Central memory CD4-positive, alpha-beta T cell (primary cell): ENCODE results near the gene NCK2.
A peak's percentile ranks its signal among the peaks of the same experiment; 100 is the strongest.

Experiments used
- DNase-seq: peaks from one replicate; pipeline ENCODE4 v3.0.0; 2022

NCK2 gene

DNA sequence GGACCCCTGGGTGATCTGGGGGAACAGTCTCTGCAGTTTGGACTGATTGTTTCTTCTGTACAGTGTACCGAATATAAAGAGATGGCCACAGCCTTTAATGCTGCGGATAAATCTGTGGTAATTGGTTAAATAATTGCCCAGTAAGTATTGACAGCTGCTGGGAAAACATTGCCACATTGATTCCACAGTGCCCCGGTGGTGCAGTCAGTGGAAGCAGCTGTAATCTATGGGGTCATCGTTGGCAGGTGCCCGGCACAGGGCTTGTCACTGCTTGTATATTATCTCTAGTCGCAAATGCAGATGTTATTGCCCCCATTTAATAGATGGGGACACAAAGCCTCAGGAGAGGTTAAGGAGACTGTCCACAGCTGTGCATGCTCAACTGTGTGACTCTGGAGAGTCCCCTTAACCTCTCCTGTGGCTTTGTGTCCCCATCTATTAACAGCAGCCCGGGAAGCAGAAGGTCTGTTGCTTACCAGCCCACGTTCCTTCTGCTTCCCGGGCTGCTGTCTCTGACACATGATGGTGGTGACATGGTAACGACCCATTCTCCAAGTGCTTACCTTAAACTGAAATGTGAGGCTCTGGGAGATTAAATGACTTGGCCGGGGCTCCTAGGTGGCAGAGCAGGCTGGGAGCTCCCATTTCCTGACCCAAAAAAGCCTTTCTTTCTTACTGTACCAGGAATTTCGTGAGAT lies 76.9 kb downstream of the NCK2 start:
- no peak for DNase-seq

DNA sequence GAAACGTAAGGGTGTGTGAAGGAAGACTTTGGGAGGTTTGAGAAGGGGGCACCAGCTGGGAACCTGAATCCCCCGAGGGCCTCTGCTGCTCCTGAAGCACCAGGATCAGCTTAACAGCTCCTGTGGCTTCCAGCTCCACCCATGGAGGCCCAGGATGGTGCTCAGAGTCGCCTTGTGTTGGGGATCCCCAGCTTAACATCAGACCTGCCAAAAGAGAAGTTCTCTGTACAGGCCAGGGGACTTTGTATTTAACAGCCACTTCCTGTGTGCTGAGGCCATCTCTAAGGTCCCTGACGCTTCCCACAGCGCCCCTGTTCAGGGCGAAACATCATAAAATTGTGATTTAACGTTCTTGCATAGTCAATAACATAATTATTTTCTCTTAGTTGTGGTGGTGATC lies 77.5 kb downstream of the NCK2 start:
- peak; percentile 23 for DNase-seq

DNA sequence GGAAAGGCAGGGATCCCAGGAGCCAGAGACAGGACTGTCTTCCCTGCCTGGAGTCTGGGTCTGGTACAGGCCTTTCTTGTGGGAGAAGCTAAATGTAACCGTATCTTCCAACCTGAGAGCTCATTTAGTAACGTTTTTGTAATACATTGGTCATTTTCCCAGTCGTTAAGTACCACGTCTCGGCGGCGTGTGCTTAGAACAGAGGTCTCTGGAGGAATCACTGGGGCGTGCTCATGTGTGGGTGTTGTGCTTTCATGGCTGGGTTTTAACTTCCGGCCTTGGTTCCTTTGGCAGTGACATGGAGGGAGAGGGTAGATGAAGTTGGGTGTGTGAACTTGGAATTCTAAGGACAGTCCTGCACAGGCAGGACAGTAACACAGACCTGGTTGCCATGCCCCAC lies 79.7 kb downstream of the NCK2 start:
- DNase-seq, result no peak

DNA sequence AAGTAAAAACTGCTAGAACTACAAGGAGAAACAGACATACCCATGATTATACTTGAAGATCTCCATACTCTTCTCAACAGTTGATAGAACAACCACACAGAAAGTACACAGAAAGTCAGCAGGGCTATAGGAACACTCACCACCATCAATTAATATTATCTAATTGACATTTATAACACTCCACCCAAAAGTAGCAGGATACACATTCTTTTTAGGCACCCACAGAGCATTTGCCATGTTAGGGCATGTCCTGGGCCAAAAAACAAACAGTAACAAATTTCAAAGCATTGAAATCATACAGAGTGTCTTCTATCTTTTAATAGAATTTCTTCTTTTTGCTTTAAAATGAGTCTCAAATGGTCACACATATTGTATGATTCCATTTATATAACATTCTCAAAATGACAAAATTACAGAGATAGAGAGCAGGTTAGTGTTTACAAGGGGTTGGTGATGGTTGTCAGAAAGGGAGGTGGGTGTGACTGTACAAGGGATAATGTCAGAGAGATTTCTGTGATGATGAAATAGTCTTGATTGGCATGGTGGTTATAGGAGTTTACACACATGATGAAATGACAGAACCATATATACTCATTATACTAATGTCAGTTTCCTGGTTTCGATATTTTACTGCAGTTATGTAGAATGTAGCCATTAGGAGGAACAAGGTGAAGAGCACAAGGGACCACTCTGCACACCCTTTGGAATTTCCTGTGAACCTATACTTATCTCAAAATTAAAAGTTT lies 82.8 kb downstream of the NCK2 start:
- no peak for DNase-seq

DNA sequence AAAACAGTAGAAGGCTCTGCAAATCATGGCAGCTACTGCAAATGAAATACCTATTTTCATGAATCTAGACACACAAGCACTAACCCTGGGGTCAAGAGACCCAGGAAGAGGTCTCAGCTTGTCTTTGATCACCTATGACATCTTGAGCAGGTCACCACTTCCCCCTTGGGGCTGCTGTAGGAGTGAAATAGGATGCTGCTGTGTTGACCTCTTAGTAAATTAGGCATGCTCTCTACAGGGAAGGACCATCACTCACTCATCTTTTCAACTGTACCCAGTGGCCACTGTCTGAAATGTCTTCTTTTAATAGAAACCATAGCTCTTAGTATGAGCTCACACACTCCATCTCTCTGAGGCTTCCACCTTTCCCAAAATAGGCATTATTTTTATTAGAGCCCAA lies 83.8 kb downstream of the NCK2 start:
- DNase-seq, result no peak

DNA sequence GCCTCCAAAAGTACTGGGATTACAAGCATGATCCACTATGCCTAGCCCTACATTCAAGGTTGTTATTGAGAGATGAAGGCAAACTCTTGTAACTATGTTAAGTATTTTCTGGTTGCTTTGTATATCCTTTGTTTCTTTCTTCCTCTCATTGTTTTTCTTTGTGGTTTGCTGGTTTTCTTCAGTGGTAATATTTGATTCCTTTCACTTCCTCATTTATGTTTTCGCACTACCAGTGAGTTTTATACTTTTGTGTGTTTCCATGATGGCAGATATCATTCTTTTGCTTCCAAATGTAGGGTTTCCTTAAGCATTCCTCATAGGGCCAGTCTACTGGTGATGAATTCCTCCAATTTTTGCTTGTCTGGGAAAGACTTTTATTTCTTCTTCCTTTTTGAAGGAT lies 90.2 kb downstream of the NCK2 start:
- DNase-seq, result peak; percentile 56

DNA sequence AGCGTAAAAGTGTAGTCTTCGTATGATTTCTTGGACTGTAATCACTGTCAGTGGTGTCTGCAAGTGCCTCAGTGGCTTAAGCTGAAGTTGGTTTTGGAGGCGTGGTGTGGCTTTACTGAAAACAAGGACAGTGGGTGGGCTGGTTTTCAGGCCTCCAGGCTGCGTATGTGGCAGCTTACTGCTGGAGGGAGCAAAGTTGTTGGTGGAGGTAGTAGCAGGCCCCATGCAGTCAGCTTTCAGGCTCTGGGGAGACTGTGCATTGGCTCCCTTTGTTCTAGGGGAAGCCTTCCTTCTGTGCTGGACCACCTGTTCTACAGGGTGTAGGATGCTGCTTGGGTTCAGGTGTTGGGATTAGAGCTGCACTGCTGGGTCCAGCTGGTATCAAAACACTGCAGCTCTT lies 91.6 kb downstream of the NCK2 start:
- no peak for DNase-seq

DNA sequence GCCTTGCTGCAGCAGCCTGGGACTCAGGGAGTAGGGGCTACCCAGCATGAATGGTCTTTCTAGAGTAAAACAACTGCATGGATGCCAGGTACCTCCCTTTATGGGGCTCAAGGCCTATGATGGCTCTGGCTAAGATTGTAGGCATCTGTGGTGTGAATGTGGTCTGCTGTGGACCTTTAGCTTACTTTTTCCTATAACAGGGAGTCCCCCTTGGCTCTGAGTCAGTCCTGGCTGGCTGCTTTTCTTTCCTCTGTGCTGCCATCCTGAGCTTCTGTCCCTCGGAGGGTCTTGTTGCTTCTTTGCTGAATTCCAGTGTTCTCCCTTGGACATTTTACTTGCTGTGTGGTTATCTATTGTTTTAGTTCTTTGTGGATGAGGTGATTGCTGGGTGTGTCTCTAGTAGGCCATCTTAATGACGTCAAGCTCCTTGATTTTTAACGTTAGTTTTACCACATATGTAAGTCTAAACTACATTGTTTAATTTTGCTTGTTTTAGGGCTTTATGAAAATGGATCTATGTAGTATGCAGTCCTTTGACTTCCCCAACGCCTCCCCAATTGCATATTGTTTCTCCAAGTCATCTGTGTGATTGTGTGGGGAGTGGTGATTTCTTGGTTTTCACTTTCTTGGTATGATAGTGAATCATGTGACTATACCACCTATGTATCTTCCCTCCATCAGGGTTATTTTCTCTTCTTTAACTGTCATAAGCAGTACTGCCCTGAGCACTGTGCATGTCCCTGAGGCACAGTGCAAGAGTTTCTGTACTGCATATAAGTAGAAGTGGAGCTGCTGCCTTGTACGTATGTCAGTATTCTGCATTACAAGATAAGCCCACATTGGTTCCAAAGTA lies 92.4 kb downstream of the NCK2 start:
- peak; percentile 36 for DNase-seq

DNA sequence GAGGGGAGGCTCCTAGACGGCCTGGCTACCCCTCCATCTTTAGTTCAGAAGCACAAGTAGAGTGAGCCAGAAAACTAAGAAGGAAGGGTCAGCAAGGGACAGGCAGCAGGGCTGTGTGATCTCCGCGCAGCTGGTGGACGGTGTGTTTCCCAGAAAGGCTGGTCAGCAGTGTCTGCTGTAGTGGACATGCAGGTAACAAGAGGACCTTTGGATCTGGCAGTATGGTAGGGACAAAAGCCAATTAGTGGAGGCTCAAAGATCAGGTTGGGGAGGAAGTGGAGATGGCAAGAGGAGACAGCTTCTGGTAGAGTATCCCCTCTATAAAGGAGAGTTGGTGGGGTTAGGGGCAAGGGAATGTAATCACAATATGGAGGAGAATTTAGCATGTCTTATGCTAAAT lies 95.1 kb downstream of the NCK2 start:
- DNase-seq, result no peak

DNA sequence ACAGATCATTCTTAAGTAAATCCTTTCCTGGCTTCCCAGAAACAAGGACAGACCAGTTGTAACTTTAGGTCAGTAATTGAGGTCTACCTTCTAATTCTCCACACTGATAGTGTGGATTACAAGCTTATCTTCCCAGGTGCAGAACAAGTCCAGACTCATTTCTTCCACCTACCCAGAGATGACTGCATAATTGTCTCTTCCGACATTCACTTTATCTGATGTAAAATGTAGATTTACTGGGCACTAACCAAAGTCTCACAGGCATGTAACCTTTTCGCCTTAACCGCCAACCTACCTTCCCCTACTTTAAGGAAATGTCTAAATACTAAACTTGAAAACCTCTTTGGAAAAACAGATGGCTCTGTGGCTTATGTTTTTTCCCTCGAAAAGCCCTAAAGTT lies 96.2 kb downstream of the NCK2 start:
- no peak for DNase-seq

DNA sequence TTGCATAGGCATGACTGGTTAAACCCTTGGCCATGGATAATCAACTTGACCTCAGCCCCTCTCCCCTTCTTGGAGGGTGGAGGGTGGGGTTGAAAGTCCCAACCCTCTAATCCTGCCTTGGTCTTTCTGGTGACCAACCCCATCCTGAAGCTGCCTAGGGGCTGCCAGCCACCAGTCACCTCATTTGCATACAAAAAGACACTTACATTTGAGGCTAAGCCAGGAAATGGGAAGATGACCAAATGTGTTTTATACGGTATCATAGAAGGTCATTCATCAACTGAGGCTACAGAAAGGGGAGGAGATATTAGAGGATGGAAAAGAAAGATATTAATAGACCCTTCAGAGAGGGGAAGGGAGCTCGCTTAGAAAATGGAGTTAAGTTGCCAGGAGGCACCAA lies 96.8 kb downstream of the NCK2 start:
- no peak for DNase-seq

DNA sequence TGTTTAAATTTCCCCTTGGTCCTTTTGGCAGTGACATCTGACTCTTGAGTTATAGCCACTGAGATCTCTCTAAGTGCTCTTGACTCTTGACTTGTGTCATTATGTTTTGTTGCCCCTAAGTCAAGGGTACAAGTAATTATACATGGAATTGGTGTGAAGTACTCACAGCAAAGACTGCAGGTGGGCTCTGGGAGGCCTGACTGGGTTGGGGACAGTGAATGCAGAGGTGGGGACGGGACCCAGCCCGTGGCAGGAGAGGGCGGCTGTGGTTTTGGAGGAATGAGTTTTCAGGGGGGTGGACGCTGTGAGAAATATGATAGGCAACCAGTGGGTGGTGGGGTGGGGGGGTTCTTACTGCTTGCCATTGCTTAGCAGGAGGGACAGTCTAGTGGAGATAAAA lies 97.8 kb downstream of the NCK2 start:
- no peak for DNase-seq

DNA sequence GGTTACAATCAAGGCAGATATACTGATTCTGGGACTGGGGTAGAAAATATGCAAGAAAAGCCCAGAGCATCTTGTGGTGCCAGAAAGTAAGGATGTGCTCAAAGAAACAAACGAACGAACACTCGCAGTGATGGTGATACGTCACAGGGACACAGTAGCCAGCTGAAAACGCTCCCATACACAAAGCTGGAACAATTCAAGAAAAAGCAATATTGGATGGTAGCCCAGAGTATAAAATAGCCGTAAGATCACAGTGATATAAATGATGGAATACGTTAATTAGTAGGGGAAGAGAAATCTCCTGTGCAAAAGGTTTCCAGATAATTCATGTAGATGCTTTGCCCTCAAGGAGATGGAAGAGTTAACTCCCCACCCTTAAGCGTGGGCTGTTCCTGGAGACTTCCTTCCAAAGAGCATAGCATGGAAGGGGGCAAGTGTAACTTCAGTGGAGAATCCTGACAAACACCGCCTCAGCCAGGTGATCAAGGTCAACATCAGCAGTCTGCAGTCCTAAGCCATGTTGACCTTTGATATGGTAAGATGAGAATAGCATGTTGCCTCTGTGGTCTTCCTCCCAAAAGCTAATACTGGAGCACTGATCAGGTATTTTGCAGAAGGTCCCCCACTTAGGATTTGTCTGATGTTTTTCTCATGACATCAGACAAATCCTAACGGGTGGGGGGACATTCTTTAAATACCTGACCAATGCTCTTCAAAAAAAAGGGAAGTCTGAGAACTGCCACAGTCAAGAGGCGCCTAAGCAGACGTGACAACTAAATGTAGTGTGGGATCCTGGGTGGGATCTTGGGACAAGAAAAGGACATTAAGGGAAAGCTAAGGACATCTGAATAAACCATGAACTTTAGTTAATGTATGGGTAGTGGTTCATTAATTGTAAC lies 99.0 kb downstream of the NCK2 start:
- DNase-seq, result no peak

DNA sequence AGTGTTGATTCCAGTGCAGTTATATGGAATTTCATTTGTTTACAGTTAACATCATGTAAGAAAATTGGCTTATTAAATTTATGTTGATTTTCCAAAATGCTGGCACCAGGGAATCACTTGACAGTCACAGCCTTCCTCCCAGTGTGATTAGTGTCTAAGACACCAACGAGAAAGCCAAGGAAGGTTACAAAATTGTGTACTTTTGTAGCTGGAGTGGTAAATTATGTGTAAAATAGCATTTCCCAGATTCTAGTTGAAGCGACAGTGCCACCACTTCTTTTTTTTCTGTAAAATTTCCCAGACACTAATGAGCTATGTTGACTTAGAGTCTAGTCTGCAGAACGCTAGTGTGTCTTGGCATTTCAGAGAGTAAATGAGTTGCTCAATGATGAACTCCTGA lies 101.3 kb downstream of the NCK2 start:
- no peak for DNase-seq

DNA sequence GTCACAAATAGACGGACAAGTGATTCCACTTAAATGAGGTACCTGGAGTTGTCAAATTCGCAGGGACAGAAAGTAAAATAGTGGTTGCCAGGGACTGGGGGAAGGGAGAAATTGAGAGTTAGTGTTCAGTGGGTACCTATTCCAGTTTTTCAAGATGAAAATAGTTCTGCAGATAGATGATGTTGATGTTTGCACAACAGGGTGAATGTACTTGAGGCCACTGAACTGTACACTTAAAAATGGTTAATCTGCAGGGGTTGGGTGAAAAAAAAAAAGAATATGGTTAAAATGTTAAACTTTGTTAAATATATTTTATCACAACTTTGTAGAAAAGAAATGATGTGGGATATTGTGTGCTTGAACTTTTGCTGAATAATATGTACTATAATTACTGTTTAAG lies 102.3 kb downstream of the NCK2 start:
- no peak for DNase-seq

DNA sequence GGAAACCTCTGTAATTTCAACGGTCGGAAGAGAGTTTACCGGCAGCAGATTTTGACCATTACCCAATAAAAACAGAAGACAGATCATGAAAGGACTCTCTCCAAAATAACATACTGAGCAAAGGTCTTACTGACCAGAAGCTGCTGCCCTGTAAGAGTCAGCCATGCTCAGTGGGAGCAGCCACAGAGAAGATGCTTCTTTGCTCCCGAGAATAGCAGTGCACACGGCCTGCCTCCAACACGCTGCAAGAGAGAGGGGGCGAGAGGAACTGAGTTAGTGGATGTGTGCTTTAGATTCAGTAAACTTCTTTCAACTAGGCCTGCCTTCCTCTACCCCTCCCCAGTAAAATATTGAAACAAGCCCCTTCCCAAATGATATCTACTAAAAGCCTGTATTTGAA lies 103.7 kb downstream of the NCK2 start:
- DNase-seq, result no peak

DNA sequence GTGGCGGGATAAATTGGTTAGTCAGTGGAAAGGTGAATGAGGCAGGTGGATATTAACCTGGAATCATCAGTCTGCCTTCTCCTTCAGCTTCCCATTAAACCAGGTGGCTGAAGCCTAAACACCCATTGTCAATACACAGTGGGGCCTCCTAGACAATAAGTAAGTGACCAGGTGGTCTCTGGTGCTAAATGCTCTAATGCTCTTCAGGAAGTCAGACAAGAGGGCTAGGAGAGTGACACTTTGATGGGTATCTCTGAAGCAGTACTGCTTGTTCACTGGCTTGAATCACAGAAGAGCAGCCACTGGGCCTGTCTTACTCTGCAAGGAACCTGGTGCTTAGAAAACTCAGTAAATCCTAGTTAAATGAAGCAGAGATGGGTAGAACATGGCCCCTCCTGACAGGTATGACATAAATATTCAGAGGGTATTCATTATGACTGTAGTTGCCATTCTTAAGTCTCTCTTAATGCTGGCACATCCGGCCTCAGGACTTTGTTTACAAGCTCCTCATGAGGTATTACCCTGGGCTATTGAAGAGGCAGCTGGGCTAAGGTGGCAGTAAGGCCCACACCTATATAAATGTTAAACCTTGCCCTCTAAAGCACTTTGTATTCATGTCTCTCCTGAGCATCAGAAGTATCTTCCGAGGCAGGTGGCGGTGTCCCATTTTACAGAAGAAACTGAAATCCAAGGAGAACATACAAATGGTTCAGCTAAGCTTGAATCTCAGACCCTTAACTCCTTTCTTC lies 104.9 kb downstream of the NCK2 start:
- no peak for DNase-seq

DNA sequence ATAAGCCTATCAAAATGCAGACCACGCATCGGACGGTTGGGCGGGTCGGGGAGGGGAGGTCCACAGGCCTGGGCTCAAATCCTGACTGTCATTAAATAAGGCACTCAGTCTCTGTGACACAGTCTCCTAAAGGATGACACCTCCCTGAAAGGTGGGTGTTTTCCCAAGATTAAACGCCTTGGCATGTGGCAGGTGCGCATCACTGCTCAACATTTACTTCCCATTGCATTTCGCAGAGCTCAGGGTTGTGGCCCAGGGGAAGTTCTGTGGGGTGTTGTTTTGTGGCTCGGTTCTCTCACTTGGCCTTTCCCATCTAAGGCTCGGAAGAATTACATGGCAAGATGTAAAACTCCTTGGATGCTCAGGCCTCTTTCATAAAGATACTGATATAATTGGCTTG lies 107.4 kb downstream of the NCK2 start:
- no peak for DNase-seq

DNA sequence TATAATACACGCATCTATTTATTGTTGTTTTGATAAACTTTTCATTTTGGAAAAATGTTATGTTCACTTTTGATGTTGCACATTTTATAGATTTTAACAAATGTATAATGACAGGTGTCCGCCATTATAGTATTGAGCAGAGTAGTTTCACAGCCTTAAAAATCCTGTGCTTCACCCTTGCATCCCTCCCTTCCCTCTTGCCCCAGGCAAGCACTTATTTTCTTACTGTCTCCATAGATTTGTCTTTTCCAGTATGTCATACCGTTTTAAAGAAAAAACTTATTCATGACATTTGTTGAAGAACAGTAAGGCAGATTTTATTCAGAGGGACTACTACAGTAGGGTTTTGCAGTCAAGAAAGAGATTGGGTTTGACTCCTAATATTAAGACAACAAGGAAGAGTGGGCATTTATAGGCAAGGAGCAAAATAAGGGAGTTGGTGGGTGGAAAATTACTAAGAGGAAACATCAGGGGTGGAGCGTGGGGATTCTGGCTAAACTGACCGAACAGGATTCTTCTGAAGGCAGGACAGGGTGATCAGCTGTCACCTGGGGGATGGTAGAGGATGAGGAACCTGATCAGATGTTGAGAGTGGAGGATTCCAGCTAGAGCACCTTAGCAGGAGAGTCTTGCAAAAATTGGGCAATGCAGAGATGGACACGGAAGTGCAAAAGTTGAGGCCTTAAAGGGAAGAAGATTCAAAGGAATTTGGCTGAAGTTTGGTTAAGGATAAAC lies 108.8 kb downstream of the NCK2 start:
- no peak for DNase-seq

DNA sequence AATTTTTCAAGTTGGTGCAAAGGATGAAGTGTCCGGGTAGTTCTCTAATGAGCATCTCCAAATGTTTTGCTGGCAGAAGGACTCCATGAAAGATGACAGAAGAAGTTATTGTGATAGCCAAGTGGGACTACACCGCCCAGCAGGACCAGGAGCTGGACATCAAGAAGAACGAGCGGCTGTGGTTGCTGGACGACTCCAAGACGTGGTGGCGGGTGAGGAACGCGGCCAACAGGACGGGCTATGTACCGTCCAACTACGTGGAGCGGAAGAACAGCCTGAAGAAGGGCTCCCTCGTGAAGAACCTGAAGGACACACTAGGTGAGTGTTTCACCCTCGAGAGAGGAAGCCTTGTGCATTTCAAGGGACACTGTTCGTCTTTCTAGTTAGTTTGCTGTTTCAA lies 110.3 kb downstream of the NCK2 start:
- DNase-seq, result no peak

DNA sequence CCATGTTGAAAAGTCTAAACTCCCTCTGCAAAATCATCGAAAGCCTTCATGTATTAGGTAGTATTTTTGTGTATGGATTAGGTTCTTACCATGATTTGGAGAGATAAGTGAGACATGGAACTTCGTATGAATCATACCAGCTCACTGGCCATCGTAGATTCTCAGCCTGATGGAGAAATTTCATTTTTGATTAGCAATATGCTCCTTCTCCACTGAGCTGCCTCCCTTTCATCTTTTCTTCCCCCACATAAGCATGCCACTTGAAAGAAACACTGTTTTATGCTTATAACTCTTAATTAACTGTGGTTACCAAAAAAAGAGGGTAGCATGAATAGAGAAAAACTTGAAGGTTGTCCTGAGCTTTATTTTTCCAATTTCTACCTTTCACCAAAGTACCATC lies 111.9 kb downstream of the NCK2 start:
- peak; percentile 56 for DNase-seq
